Measurements from ENCODE around the gene KY.

- TF ChIP-seq CTCF (IDR thresholded peaks at IDR 0.05) (no peak), POLR2A (IDR thresholded peaks at IDR 0.05) (no peak), POLR2AphosphoS5 (IDR thresholded peaks at IDR 0.05) (no peak), EP300 (IDR thresholded peaks at IDR 0.05) (no peak)
Observed at GRCh38 chr3:134579141-134579665, 71.6 kb downstream of the KY start.
